K562 (cell line): ENCODE results near the gene HSD17B1. TPM values are rescaled to one million over a fixed set of nuclear protein-coding genes. Genes with fewer than 3 reads are reported as not detected.

Experiments used
- BRD4 ChIP-seq: fragments of 200-600 bp; sonication (generic); IDR thresholded peaks from 2 replicates; pipeline ENCODE4 v1.6.1; 2017; ENCODE audit warnings: inconsistent platforms
- CBFB ChIP-seq: sonication (generic); formaldehyde crosslinking; IDR thresholded peaks from 2 replicates; pipeline ENCODE4 v1.4.0; 2020; ENCODE audit warnings: mild to moderate bottlenecking, missing genetic modification reagents
- ELF1 ChIP-seq: fragments of 200-800 bp; sonication (Bioruptor generic); IDR thresholded peaks from 2 replicates; pipeline ENCODE4 v1.6.1; 2016; ENCODE audit warnings: missing genetic modification characterization, missing compliant biosample characterization
- ELK1 ChIP-seq: sonication (generic); formaldehyde crosslinking; IDR thresholded peaks from 2 replicates; pipeline ENCODE4 v1.8.1; 2022; ENCODE audit warnings: missing genetic modification reagents
- ETV1 ChIP-seq: fragments of 450-650 bp; conservative IDR thresholded peaks from 2 replicates; pipeline ENCODE4 v1.6.1; 2016; ENCODE audit warnings: missing genetic modification characterization, control low read depth, low read depth, missing compliant biosample characterization
- GATAD2A ChIP-seq: fragments of 450-650 bp; IDR thresholded peaks from 2 replicates; pipeline ENCODE4 v1.6.1; 2017
- HDAC1 ChIP-seq, 2 experiments: fragments of 450-650 bp; IDR thresholded peaks; 2 replicates each; pipeline ENCODE4 v1.6.1; 2016 to 2017; ENCODE audit warnings: inconsistent platforms in 1 of 2, mild to moderate bottlenecking in 1 of 2, moderate library complexity in 1 of 2
- HINFP ChIP-seq: fragments of 450-650 bp; conservative IDR thresholded peaks from 2 replicates; pipeline ENCODE4 v1.6.1; 2016; ENCODE audit warnings: missing genetic modification characterization, low read depth, mild to moderate bottlenecking, control low read depth, missing compliant biosample characterization
- KAT2B ChIP-seq: IDR thresholded peaks from one replicate; pipeline ENCODE4 v1.6.1; 2012; ENCODE audit warnings: low read depth, mild to moderate bottlenecking, control low read depth, inconsistent platforms, low read length, moderate library complexity
- MAFG ChIP-seq: fragments of 450-650 bp; conservative IDR thresholded peaks from 2 replicates; pipeline ENCODE4 v1.6.1; 2016; ENCODE audit warnings: missing genetic modification characterization, missing compliant biosample characterization
- MTF1 ChIP-seq: fragments of 250-450 bp; sonication (Bioruptor Pico); IDR thresholded peaks from 2 replicates; pipeline ENCODE4 v1.9.0; 2021; ENCODE audit warnings: moderate library complexity, mild to moderate bottlenecking, inconsistent platforms, borderline replicate concordance
- NFIC ChIP-seq: fragments of 450-650 bp; IDR thresholded peaks from 2 replicates; pipeline ENCODE4 v1.6.1; 2017; ENCODE audit warnings: mild to moderate bottlenecking, inconsistent platforms
- NUFIP1 ChIP-seq: fragments of 450-650 bp; IDR thresholded peaks from 2 replicates; pipeline ENCODE4 v1.6.1; 2018; ENCODE audit not compliant: partially characterized antibody
- POLR2AphosphoS5 ChIP-seq: IDR thresholded peaks from 2 replicates; pipeline ENCODE4 v1.6.1; 2011; ENCODE audit warnings: mild to moderate bottlenecking, low read depth, low read length, moderate library complexity; ENCODE audit not compliant: control insufficient read depth, insufficient read depth
- PTBP1 ChIP-seq: fragments of 200-400 bp; formaldehyde crosslinking; IDR thresholded peaks from 2 replicates; pipeline ENCODE4 v1.6.1; 2017; ENCODE audit warnings: low read depth, low read length
- SNIP1 ChIP-seq: fragments of 450-650 bp; IDR thresholded peaks from 2 replicates; pipeline ENCODE4 v1.7.1; 2017; ENCODE audit warnings: low read depth, mild to moderate bottlenecking
- THRB ChIP-seq: fragments of 450-650 bp; formaldehyde crosslinking; conservative IDR thresholded peaks from 2 replicates; pipeline ENCODE4 v1.4.0; 2022; ENCODE audit warnings: mild to moderate bottlenecking, missing genetic modification characterization
- XRCC4 ChIP-seq: IDR thresholded peaks from one replicate; pipeline ENCODE4 v1.6.1; 2011; ENCODE audit not compliant: insufficient read depth, insufficient read length; ENCODE audit errors: extremely low read depth
- YBX1 ChIP-seq: fragments of 450-650 bp; IDR thresholded peaks from 2 replicates; pipeline ENCODE4 v1.7.1; 2016; ENCODE audit warnings: mild to moderate bottlenecking
- ZNF124 ChIP-seq: sonication (generic); formaldehyde crosslinking; IDR thresholded peaks from 2 replicates; pipeline ENCODE4 v1.8.1; 2022; ENCODE audit warnings: missing genetic modification reagents
- ZNF609 ChIP-seq: sonication (generic); formaldehyde crosslinking; IDR thresholded peaks from 2 replicates; pipeline ENCODE4 v1.8.1; 2023; ENCODE audit warnings: missing genetic modification reagents, mild to moderate bottlenecking, borderline replicate concordance
- polyA plus RNA-seq, 8 experiments: library from polyadenylated mRNA; depleted of rRNA in 4 of 8; stranded (reverse) in 5 of 8; unstranded in 3 of 8; fragments of >200 nt; fragmentation: Nextera tagmentation in 2 of 8; fragmentation: Illumina TruSeq in 1 of 8; extraction: Ambion mirVana in 2 of 8; extraction: Trizol in 1 of 8; gene quantifications; 2 replicates each; pipeline versions ENCODE4 v1.2.1 to v1.2.3, GENCODE V29; 2011 to 2014; ENCODE audit warnings: inconsistent platforms in 1 of 8, missing spikeins in 1 of 8
- total RNA-seq, 7 experiments: library from RNA; depleted of rRNA in 6 of 7; stranded (reverse); fragments of >200 nt in 6 of 7; fragmentation: Illumina TruSeq in 2 of 7; extraction: Trizol in 2 of 7; gene quantifications; 2 replicates each; pipeline versions ENCODE4 v1.2.1 to v1.2.3, GENCODE V29; 2011 to 2021; ENCODE audit warnings: low replicate concordance in 1 of 7

HSD17B1 gene
- total and polyA plus RNA-seq, 9 of the 15 experiments (the other 6 are each of a cell fraction or from before 2014, with no cell fraction given) = 0.55 to 21.1 (median 3.6) TPM

GRCh38 chr17:42518046-42518754 lies 34.5 kb upstream of the HSD17B1 start (continued):
- TF ChIP-seq ZNF609 (CRISPR knock-in tag) (no peak), HDAC1 (IDR thresholded peaks at IDR 0.05) (no peak), MAFG (tag) (no peak), ETV1 (0 out of 2 replicates have a peak, but pooled peaks have one; percentile 13), MTF1 (no peak), THRB (CRISPR knock-in tag) (no peak), CBFB (CRISPR knock-in tag) (no peak), SNIP1 (no peak), HINFP (tag) (no peak), NUFIP1 (no peak), POLR2AphosphoS5 (peak; percentile 79), BRD4 (no peak), NFIC (peak; percentile 72), PTBP1 (no peak), XRCC4 (no peak), ELK1 (CRISPR knock-in tag) (no peak), ZNF124 (no peak), YBX1 (no peak), ELF1 (tag) (no peak), GATAD2A (0 out of 2 replicates have a peak, but pooled peaks have one; percentile 18), KAT2B (no peak)
